NT2/D1 (cell line): ENCODE measurements around the gene PAPOLG.

Source experiments
- SUZ12 ChIP-seq: IDR thresholded peaks from 2 replicates; pipeline ENCODE4 v1.6.1; 2011; ENCODE audit not compliant: insufficient read length, insufficient read depth; ENCODE audit errors: extremely low read depth
- ZNF274 ChIP-seq: IDR thresholded peaks from 2 replicates; pipeline ENCODE4 v1.6.1; 2011; ENCODE audit warnings: mild to moderate bottlenecking, low read depth, low read length

DNA sequence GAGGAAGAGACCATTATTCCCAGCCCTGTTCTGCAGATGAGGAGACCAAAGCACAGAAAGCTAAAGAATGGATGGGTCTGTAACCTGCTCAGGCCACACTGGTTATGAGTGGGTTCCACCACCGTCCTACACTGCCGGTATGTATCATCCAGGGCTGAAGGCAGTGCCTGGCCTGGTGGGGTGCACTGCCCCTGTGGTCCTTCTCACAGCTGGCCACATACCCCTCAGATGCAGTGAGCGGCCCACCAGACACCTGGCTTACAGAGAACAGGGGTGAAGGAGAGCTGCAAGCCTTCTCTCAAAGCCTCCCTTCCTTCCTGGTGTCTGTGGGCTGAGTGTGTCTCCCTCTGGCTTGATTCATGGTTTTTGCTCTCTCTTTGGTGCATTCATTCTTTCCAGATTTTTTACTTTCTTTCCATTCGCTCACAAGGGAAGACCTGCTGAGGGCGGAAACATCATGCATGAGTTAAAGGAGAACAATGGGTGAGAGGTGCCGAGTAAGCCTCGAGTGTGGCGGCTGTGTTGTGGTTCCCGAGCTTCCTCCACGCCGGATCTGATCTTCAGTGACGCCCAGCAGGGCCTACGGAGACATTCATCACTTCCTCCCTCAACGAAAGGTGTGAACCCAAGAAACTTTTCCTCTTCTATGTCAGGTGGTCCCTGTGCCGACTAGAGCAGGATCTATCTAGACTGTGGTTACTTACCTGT lies 63.2 kb downstream of the PAPOLG start:
- no peak for TF ChIP-seq ZNF274
- no peak for TF ChIP-seq SUZ12
